ENCODE measurements around the gene FADS2. TPM values are rescaled to one million over a fixed set of nuclear protein-coding genes. Genes with fewer than 3 reads are reported as not detected.

The FADS2 gene
- total RNA-seq, 4 donors from 2014 or later: 1.5 to 6.4 (median 4.0) TPM

- intact Hi-C loops (cut with DNase I; ENCODE audit: low total_unique reads) (no loop called here), in situ Hi-C loops (cut with MboI; ENCODE audit: low sequenced_read_pairs in 4 of 4) (no loop called here)
Observed at GRCh38 chr11:61832207-61832606, 4.1 kb downstream of the FADS2 start.

GRCh38 chr11:61832754-61833153 lies 4.7 kb downstream of the FADS2 start:
- TF ChIP-seq POLR2A (IDR thresholded peaks at IDR 0.05) (no peak), CTCF (IDR thresholded peaks at IDR 0.05 in 4 of 5, conservative IDR thresholded peaks at IDR 0.05 in 1 of 5) (no peak)
- H3K4me3 ChIP-seq: no peak overlapping the region
- no peaks in the 10 kb centered on the region for H3K9me3 ChIP-seq
- in situ Hi-C loops (cut with MboI; ENCODE audit: low sequenced_read_pairs in 4 of 4) (no loop called here), intact Hi-C loops (cut with DNase I; ENCODE audit: low total_unique reads) (no loop called here)
- ATAC-seq (no peak), DNase-seq (no peak)
- peaks cover 16 to 26% (median 18%) of the 10 kb centered on the region in 3 donors for H3K27me3 ChIP-seq
- no peaks in the 10 kb centered on the region for H3K36me3 ChIP-seq
- peaks cover 16 to 20% of the 10 kb centered on the region in 2 donors for H3K4me1 ChIP-seq
- H3K27ac ChIP-seq: peak overlapping the region in 1 of 4 donors; percentile 74

More at GRCh38 chr11:61832207-61832606, 4.1 kb downstream of the FADS2 start:
- DNase-seq (no peak), ATAC-seq (no peak)
- Histone ChIP-seq H3K27me3 (peaks cover 19 to 31% (median 23%) of the 10 kb centered on the region in 3 donors), H3K4me3 (no peak overlapping the region), H3K36me3 (no peaks in the 10 kb centered on the region), H3K4me1 (peaks cover 16 to 20% of the 10 kb centered on the region in 2 donors), H3K9me3 (no peaks in the 10 kb centered on the region), H3K27ac (peak overlapping the region in 1 of 4 donors; percentile 74)
- no peak for TF ChIP-seq CTCF (IDR thresholded peaks at IDR 0.05 in 4 of 5, conservative IDR thresholded peaks at IDR 0.05 in 1 of 5)
- no peak for TF ChIP-seq POLR2A (IDR thresholded peaks at IDR 0.05)

GRCh38 chr11:61833471-61833870 lies 5.4 kb downstream of the FADS2 start:
- H3K4me3 ChIP-seq: no peak overlapping the region
- H3K27me3 ChIP-seq: peaks cover 9 to 19% (median 10%) of the 10 kb centered on the region in 3 donors
- H3K36me3 ChIP-seq: no peaks in the 10 kb centered on the region
- in situ Hi-C loops (cut with MboI; ENCODE audit: low sequenced_read_pairs in 4 of 4) (no loop called here), intact Hi-C loops (cut with DNase I; ENCODE audit: low total_unique reads) (no loop called here)
- H3K9me3 ChIP-seq: no peaks in the 10 kb centered on the region
- peaks cover 15 to 16% of the 10 kb centered on the region in 2 donors for H3K4me1 ChIP-seq
- TF ChIP-seq POLR2A (IDR thresholded peaks at IDR 0.05) (no peak), CTCF (IDR thresholded peaks at IDR 0.05 in 4 of 5, conservative IDR thresholded peaks at IDR 0.05 in 1 of 5) (no peak)
- H3K27ac ChIP-seq: peak overlapping the region; percentile 11 to 65 (median 40)
- ATAC-seq (no peak), DNase-seq (no peak)

GRCh38 chr11:61833926-61834277 lies 5.8 kb downstream of the FADS2 start:
- in situ Hi-C loops (cut with MboI; ENCODE audit: low sequenced_read_pairs in 4 of 4) (no loop called here), intact Hi-C loops (cut with DNase I; ENCODE audit: low total_unique reads) (no loop called here)
- H3K4me1 ChIP-seq: peaks cover 11 to 15% of the 10 kb centered on the region in 2 donors
- no peaks in the 10 kb centered on the region for H3K9me3 ChIP-seq
- no peak for TF ChIP-seq CTCF (IDR thresholded peaks at IDR 0.05 in 4 of 5, conservative IDR thresholded peaks at IDR 0.05 in 1 of 5)
- no peak for TF ChIP-seq POLR2A (IDR thresholded peaks at IDR 0.05)
- DNase-seq (no peak), ATAC-seq (peak in 1 of 2 donors; percentile 4)
- H3K36me3 ChIP-seq: no peaks in the 10 kb centered on the region
- H3K4me3 ChIP-seq: no peak overlapping the region
- peak overlapping the region; percentile 38 to 65 (median 53) for H3K27ac ChIP-seq
- H3K27me3 ChIP-seq: peaks cover 5 to 14% (median 7%) of the 10 kb centered on the region in 3 donors

Measured in gastrocnemius medialis (tissue), 4 donors.